MM.1S (cell line): Measurements from ENCODE around the gene PTPRN2.

ENCODE experiments used
- EZH2 ChIP-seq: fragments of 300-600 bp; sonication (generic); optimal IDR thresholded peaks from 2 replicates; pipeline ENCODE3; 2017; ENCODE audit warnings: low read depth, mild to moderate bottlenecking, antibody characterized with exemption, low read length, mixed read lengths
- EZH2phosphoT487 ChIP-seq: fragments of 300-600 bp; sonication (generic); IDR thresholded peaks from 2 replicates; pipeline ENCODE4 v1.6.1; 2018; ENCODE audit warnings: antibody characterized with exemption, low read length
- TF ChIP-seq, protein P1 (sequence below): fragments of 300-600 bp; sonication (generic); IDR thresholded peaks from 2 replicates; pipeline ENCODE4 v1.5.1; 2016; ENCODE audit warnings: antibody characterized with exemption, low read length, mixed read lengths

DNA sequence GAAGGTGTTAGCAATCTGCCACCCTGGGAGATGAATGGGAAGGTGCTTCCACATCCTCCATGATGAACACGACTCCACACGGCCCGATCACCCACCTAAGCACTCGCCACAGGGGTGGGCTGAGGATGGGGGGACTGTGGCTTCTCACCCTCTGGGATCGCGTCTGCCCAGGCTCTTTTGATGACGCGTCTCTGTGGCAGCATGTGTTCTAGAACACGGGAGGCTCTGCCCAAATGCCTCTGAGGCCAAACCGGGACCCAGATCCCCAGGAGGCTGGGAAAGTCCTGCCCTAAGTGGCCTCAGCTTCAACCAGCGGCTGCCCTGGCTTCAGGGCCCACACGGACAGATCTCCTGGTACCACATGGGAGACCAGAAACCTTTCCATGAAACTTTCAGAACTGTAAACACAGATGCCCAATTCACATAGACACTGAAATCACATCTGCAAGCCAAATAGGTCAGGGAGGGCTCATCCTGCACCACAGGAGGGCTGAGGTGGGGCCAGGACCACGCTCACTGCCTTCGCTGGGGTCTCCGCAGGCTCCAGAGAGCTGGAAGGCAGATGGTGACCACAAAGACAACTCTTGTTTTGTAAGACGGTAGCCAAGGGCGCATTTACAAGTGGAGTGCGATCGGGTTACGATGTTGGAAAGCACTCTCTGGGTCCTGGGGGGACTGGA lies 200.6 kb downstream of the PTPRN2 start:
- TF ChIP-seq, protein P1, sequence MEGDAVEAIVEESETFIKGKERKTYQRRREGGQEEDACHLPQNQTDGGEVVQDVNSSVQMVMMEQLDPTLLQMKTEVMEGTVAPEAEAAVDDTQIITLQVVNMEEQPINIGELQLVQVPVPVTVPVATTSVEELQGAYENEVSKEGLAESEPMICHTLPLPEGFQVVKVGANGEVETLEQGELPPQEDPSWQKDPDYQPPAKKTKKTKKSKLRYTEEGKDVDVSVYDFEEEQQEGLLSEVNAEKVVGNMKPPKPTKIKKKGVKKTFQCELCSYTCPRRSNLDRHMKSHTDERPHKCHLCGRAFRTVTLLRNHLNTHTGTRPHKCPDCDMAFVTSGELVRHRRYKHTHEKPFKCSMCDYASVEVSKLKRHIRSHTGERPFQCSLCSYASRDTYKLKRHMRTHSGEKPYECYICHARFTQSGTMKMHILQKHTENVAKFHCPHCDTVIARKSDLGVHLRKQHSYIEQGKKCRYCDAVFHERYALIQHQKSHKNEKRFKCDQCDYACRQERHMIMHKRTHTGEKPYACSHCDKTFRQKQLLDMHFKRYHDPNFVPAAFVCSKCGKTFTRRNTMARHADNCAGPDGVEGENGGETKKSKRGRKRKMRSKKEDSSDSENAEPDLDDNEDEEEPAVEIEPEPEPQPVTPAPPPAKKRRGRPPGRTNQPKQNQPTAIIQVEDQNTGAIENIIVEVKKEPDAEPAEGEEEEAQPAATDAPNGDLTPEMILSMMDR = no peak
- TF ChIP-seq EZH2phosphoT487 (no peak), EZH2 (no peak)
